Heart left ventricle (tissue), 16 donors: ENCODE data around the gene TNRC18. TPM values are rescaled to one million over a fixed set of nuclear protein-coding genes. Genes with fewer than 3 reads are reported as not detected.
"Not testable (repeated sequence)": the region's sequence is repeated elsewhere in the genome, so short reads cannot be mapped to it uniquely, and the experiment has no call there.

ENCODE experiments used
- ATAC-seq, 4 donors: fragments of 200-7000 bp; cut with Tn5 transposase; one replicate each; pipeline ENCODE4 v1.9.1; 2020 to 2022; ENCODE audit warnings: moderate library complexity in 4 of 4, mild to moderate bottlenecking in 3 of 4, moderate number of reproducible peaks in 1 of 4
- DNase-seq, 5 donors: peaks; one replicate each; pipeline ENCODE4 v3.0.0-alpha.2; 2020
- H3K27ac ChIP-seq, 12 donors: fragments of 200-600 bp; sonication (generic) in 4 of 12; one replicate each; pipeline versions ENCODE4 v1.5.0 to v1.8.0; 2016 to 2022; ENCODE audit warnings: mild to moderate bottlenecking in 2 of 12
- H3K27me3 ChIP-seq, 9 donors: fragments of 200-600 bp; sonication (generic) in 2 of 9; one replicate each; pipeline versions ENCODE4 v1.5.1 to v1.8.0; 2016 to 2022; ENCODE audit warnings: mild to moderate bottlenecking in 3 of 9
- H3K36me3 ChIP-seq, 9 donors: fragments of 200-600 bp; sonication (generic) in 2 of 9; one replicate each; pipeline versions ENCODE4 v1.5.0 to v1.8.0; 2018 to 2022; ENCODE audit warnings: mild to moderate bottlenecking in 2 of 9
- H3K4me1 ChIP-seq, 12 donors: fragments of 200-600 bp; sonication (generic) in 4 of 12; one replicate each; pipeline versions ENCODE4 v1.5.0 to v1.8.0; 2016 to 2022; ENCODE audit warnings: mild to moderate bottlenecking in 3 of 12
- H3K4me3 ChIP-seq, 12 donors: fragments of 200-600 bp; sonication (generic) in 4 of 12; one replicate each; pipeline versions ENCODE4 v1.5.0 to v1.8.0; 2017 to 2022; ENCODE audit warnings: mild to moderate bottlenecking in 9 of 12, moderate library complexity in 4 of 12
- H3K9me3 ChIP-seq, 12 donors: fragments of 200-600 bp; sonication (generic) in 4 of 12; one replicate each; pipeline versions ENCODE4 v1.5.0 to v1.8.0; 2016 to 2022; ENCODE audit warnings: mild to moderate bottlenecking in 1 of 12
- POLR2A ChIP-seq, 2 donors: fragments of 450-650 bp; IDR thresholded peaks; one replicate each; pipeline ENCODE4 v1.6.1; 2017; ENCODE audit warnings: antibody characterized with exemption in 2 of 2, mild to moderate bottlenecking in 2 of 2, moderate library complexity in 2 of 2
- WGBS, 4 donors: extraction: QIAGEN DNeasy Blood & Tissue Kit in 2 of 4; methylation state at CpG; one replicate each; pipeline versions ENCODE4 v1.1.5 to v1.1.7; 2013 to 2018; 5-methylcytosine and 5-hydroxymethylcytosine counted together
- intact Hi-C, 10 donors: fragments of 100-400 bp; cut with DNase I; formaldehyde crosslinking; loops; one replicate each; pipeline versions ENCODE4 v1.11.1 to v1.14.2; 2022
- polyA plus RNA-seq, 2 donors: library from polyadenylated mRNA; stranded (reverse); fragments of 200-250 nt; gene quantifications; one replicate each; pipeline ENCODE4 v1.2.3, GENCODE V29; 2013
- total RNA-seq, 9 donors: library from RNA; depleted of rRNA in 2 of 9; stranded (reverse); fragments of >200 nt in 2 of 9; fragmentation: NEBNext Ultra II Directional in 3 of 9; extraction: Animal tissue kit (Norgen Biotek cat#: 25700) in 3 of 9; gene quantifications; one replicate each; pipeline versions ENCODE4 v1.1.0 to v1.2.4, GENCODE V29; 2016 to 2023
- TF ChIP-seq, protein P1 (sequence below), 12 donors: fragments of 200-600 bp; sonication (generic) in 4 of 12; IDR thresholded peaks; one replicate each; pipeline versions ENCODE4 v1.5.0 to v1.8.0; 2018 to 2022; ENCODE audit warnings: antibody characterized with exemption in 12 of 12, mild to moderate bottlenecking in 5 of 12
- donor health status: ischemic (EF 13 %, LVEDD 7.1; RV severe dilation, severe dysfunction).
- donor health status: healthy with polysubstance abuse.
- donor health status: DM: no; HTN: yes; CAD: no.
- donor health status: DM: no; HTN: no; CAD: no.
- donor health status: ischemic (EF 25% LVEDD 6.9; RV normal size, moderate dysfunction).
- donor health status: ischemic (EF 25% LVEDD 5.7; RV mildly dilated, moderate dysfunction).
- donor health status: healthy.
- donor health status: DM: yes; HTN: yes; CAD: no.
- donor health status: ischemic (EF 35%, LVEDD 5.7; RV mildly dilated, moderate dysfunction).
- donor health status: nonischemic (EF 11% LVEDD 7.7; RV severe dilation, severe dysfunction).
- donor health status: DM: yes; HTN: yes; CAD: no.
- donor health status: PGD.
- donor health status: ischemic (EF 29% LVEDD 5.4; RV normal size, mild dysfunction).
- donor health status: nonischemic (EF 23%, LVEDD 6.1; RV moderate dilation, normal function).

Gene TNRC18
- total and polyA plus RNA-seq, 11 donors, result 23.4 to 66.6 (median 33.7) TPM

DNA sequence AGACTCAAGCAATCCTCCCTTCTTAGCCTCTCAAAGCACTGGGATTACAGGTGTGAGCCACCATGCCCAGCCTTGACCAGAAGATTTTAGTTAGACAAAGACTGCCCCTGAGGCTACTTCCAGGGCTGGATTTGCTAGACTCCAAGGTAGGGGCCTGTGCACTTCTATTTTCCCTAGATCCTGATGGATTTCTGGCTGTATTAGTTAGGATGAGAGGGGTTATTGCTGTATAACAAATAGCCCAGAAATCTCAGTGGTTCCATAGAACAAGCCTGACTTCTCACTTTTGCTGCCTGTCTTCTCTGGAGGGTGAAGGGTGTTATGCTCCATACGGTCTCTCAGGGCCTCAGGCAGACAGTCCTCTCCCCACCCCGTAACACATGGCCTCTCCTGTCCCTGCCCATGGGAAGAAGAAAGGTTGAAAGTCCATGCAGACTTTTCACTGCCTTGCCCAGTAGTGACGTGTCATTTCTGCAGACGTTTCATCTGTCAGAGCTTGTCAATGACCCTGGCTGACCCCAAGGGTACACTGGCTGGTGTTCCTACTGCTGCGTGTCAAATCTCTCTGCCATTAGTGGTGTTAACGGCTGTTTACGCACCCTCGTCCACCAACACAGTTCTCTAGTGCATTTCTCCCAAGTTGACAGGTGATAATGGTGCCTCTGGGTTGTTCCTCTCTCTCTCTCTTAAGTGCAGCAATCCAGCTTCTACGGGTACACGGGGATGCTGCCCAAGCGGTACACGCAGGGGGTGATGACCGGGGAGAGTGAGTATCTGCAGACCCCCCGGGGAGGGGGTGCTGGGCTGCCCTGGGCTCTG lies 129.3 kb downstream of the TNRC18 start:
- DNase-seq (no peak), ATAC-seq (no peak)
- no peaks in the 10 kb centered on the region for H3K36me3 ChIP-seq
- H3K4me1 ChIP-seq, result peaks cover 0 to 6% (median 0%) of the 10 kb centered on the region in 12 donors
- no peak overlapping the region for H3K27ac ChIP-seq
- no peaks in the 10 kb centered on the region for H3K9me3 ChIP-seq
- peaks cover 0 to 26% (median 4%) of the 10 kb centered on the region in 9 donors for H3K27me3 ChIP-seq
- no peak for TF ChIP-seq POLR2A (IDR thresholded peaks at IDR 0.05)
- TF ChIP-seq, protein P1, sequence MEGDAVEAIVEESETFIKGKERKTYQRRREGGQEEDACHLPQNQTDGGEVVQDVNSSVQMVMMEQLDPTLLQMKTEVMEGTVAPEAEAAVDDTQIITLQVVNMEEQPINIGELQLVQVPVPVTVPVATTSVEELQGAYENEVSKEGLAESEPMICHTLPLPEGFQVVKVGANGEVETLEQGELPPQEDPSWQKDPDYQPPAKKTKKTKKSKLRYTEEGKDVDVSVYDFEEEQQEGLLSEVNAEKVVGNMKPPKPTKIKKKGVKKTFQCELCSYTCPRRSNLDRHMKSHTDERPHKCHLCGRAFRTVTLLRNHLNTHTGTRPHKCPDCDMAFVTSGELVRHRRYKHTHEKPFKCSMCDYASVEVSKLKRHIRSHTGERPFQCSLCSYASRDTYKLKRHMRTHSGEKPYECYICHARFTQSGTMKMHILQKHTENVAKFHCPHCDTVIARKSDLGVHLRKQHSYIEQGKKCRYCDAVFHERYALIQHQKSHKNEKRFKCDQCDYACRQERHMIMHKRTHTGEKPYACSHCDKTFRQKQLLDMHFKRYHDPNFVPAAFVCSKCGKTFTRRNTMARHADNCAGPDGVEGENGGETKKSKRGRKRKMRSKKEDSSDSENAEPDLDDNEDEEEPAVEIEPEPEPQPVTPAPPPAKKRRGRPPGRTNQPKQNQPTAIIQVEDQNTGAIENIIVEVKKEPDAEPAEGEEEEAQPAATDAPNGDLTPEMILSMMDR (IDR thresholded peaks at IDR 0.05), result no peak
- 73 to 77% (median 77%) methylated on average over 12 to 14 of the region's 14 CpGs for WGBS, 4 donors
- intact Hi-C loops, result no loop called here
- H3K4me3 ChIP-seq, result no peak overlapping the region

DNA sequence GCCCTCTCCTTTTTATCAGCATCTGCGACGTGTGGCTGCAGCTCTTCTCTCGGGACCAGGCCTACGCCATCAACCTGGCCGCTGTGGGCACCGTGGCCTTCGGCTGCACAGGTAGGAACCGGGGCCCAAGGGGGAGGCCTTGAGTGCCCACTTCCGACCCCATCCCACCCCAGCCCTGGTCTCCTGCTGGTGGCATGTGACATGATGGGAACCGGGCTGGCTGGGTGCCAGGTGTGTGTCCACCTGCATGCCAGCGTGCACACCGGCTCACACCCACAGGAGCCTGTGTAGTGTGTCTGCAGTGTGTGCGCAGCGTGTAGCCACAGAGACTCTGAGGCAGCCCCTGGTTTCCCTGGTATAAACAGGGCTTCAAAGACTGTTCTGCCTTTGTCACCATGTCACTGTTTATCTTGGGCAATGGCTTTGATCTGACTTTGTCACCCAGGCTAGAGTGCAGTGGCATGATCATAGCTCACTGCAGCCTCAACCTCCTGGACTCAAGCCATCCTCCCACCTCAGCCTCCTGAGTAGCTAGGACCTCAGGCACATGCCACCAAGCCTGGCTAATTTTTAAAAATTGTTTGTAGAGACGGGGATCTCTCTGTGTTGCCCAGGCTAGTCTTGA lies 131.8 kb downstream of the TNRC18 start:
- H3K4me1 ChIP-seq, ATAC-seq, H3K27ac ChIP-seq, H3K9me3 ChIP-seq, DNase-seq, H3K4me3 ChIP-seq, intact Hi-C loops, H3K36me3 ChIP-seq: not testable (repeated sequence)
- H3K27me3 ChIP-seq, result peaks cover 0 to 15% (median under 1%) of the 10 kb centered on the region in 9 donors
- 72 to 100% (median 84%) methylated on average over 1 to 15 of the region's 15 CpGs for WGBS, 4 donors

DNA sequence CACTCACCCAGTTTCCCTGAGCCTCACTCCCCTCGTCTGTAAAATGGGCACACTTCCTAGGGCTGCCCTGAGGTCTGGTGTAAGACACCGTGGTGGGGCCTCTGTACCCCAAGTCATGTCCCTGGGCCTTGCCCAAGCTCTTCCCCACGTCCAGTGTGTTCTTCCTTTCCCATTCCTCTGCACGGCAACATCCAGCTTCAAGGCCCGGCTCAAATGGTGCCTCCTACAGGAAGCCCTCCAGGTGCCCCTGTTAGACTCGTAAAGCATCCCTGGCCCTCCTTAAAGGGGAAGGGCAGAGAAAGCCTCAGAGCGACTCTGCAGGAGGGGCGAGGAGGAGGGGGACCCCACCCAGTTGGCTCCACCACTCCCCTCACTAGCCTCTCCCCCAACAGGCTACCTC lies 132.3 kb downstream of the TNRC18 start:
- H3K9me3 ChIP-seq, result no peaks in the 10 kb centered on the region
- DNase-seq (no peak), ATAC-seq (no peak)
- 86 to 91% (median 88%) methylated on average over 8 of the region's 8 CpGs for WGBS, 4 donors
- intact Hi-C loops, result no loop called here
- no peaks in the 10 kb centered on the region for H3K36me3 ChIP-seq
- no peak for TF ChIP-seq POLR2A (IDR thresholded peaks at IDR 0.05)
- TF ChIP-seq, protein P1 (IDR thresholded peaks at IDR 0.05), result no peak
- no peak overlapping the region for H3K4me3 ChIP-seq
- peaks cover 0 to 10% (median 0%) of the 10 kb centered on the region in 9 donors for H3K27me3 ChIP-seq
- H3K4me1 ChIP-seq, result no peaks in the 10 kb centered on the region
- H3K27ac ChIP-seq, result no peak overlapping the region

DNA sequence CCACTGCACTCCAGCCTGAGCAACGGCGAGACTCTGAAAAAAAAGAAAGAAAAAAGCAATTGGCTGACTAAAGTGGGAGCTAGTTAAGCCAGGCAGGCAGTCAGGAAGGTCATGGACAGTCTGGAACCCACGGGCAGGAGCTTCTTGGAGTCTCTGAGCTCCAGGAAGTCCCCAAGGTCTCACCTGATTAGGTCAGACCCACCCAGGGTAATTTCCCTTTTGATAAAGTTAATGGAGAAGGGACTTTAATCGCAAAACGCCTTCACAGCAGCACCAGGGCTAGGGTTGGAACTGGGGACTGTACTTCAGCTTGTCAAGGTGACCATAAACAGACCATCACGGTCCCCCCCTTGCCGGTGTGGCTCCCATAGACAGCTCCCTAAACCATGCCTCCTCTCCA lies 134.3 kb downstream of the TNRC18 start:
- peaks cover 0 to 3% (median 0%) of the 10 kb centered on the region in 9 donors for H3K27me3 ChIP-seq
- H3K4me3 ChIP-seq, result no peak overlapping the region
- TF ChIP-seq, protein P1 (IDR thresholded peaks at IDR 0.05), result no peak
- no peak for TF ChIP-seq POLR2A (IDR thresholded peaks at IDR 0.05)
- no peak overlapping the region for H3K27ac ChIP-seq
- WGBS, 4 donors, result 38 to 69% (median 54%) methylated on average over 7 of the region's 7 CpGs
- ATAC-seq, result no peak
- H3K4me1 ChIP-seq, result peaks cover 0 to 4% (median 0%) of the 10 kb centered on the region in 12 donors
- no peaks in the 10 kb centered on the region for H3K36me3 ChIP-seq
- intact Hi-C loops, result no loop called here
- no peaks in the 10 kb centered on the region for H3K9me3 ChIP-seq
- DNase-seq, result no peak

DNA sequence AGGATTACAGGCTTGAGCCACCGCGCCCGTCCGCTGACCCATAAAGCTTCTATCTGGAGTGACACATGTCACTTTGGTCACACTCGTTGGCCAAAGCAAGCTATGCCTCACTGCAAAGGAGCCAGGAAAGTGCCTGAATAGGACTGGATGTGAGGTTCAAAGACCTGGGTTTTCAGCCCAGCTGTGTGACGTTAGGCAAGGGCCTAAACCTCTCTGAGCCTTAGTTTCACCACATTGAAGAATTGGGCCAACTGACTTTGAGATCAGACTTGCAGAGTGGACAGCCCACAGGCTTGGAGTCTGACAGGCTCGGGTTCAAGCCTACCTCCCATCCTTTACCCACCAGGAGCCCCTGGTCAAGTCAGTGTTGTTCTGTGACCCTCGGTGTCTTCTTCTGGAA lies 135.1 kb downstream of the TNRC18 start:
- H3K4me1 ChIP-seq, H3K27ac ChIP-seq, intact Hi-C loops, DNase-seq, H3K9me3 ChIP-seq, H3K4me3 ChIP-seq, ATAC-seq, H3K36me3 ChIP-seq: not testable (repeated sequence)
- peaks cover 0 to 11% (median 0%) of the 10 kb centered on the region in 9 donors for H3K27me3 ChIP-seq
- 91 to 95% (median 93%) methylated on average over 8 of the region's 8 CpGs for WGBS, 4 donors
